Endothelial cell of umbilical vein (primary cell): ENCODE measurements around the gene ZMIZ2. TPM values are rescaled to one million over a fixed set of nuclear protein-coding genes. Genes with fewer than 3 reads are reported as not detected.
"Not testable (repeated sequence)": the region's sequence is repeated elsewhere in the genome, so short reads cannot be mapped to it uniquely, and the experiment has no call there.

Source experiments
- BruUV-seq: library from RNA; stranded (reverse); fragments of 400-500 nt; replicated peaks from 2 replicates; lab custom pipeline; 2021; lab: Mats Ljungman, UMichigan
- CTCF ChIA-PET: fragments of 300-600, 350-600 bp; sonication (Branson Sonifier 250); formaldehyde crosslinking; loops from one replicate; lab custom pipeline; 2021; ENCODE audit warnings: antibody characterized with exemption, inconsistent platforms; lab: Charles Lee
- POLR2A ChIA-PET: fragments of 300-600, 350-600 bp; sonication (Branson Sonifier 250); formaldehyde crosslinking; loops from one replicate; lab custom pipeline; 2021; ENCODE audit warnings: antibody characterized with exemption, inconsistent platforms; lab: Charles Lee
- DNase-seq: peaks from one replicate; pipeline ENCODE4 v3.0.0-alpha.2; 2011; ENCODE audit warnings: low read depth, low spot score
- FAIRE-seq: peaks from 2 replicates; lab custom pipeline; 2011; peaks lifted over from hg19 to GRCh38; lab: Jason Lieb, UNC
- H2AFZ ChIP-seq: 2 replicates; pipeline ENCODE4 v1.6.0; 2012; ENCODE audit warnings: low read depth, low read length, control low read depth, inconsistent platforms
- H3K27ac ChIP-seq: 2 replicates; pipeline ENCODE4 v1.5.1; 2011; ENCODE audit warnings: low read depth, mild to moderate bottlenecking, control low read depth, low read length, moderate library complexity; ENCODE audit not compliant: insufficient read depth
- H3K27me3 ChIP-seq, 2 experiments: 2 replicates each; pipeline versions ENCODE4 v1.6.0 to v1.6.1; 2011; ENCODE audit warnings: low read length in 2 of 2, mixed read lengths in 1 of 2; ENCODE audit not compliant: control insufficient read depth in 2 of 2, insufficient read depth in 2 of 2
- H3K36me3 ChIP-seq, 2 experiments: 2 replicates in 1 of 2; 3 replicates in 1 of 2; pipeline ENCODE4 v1.5.1; 2011; ENCODE audit warnings: low read length in 2 of 2, mild to moderate bottlenecking in 1 of 2, moderate library complexity in 1 of 2; ENCODE audit not compliant: control insufficient read depth in 2 of 2, insufficient read depth in 2 of 2; ENCODE audit errors: extremely low read depth in 1 of 2
- H3K4me1 ChIP-seq: 3 replicates; pipeline ENCODE4 v1.5.1; 2011; ENCODE audit warnings: mild to moderate bottlenecking, low read length; ENCODE audit not compliant: control insufficient read depth, insufficient read depth; ENCODE audit errors: extremely low read depth
- H3K4me2 ChIP-seq: 2 replicates; pipeline ENCODE4 v1.6.1; 2011; ENCODE audit warnings: low read length, control low read depth, mixed read lengths; ENCODE audit not compliant: insufficient read depth
- H3K4me3 ChIP-seq, 3 experiments: fragments of 200-600 bp in 1 of 3; sonication (generic), shearing (Covaris generic) in 1 of 3; replicated peaks in 1 of 3; 2 replicates each; pipeline ENCODE4 v1.5.1; 2011 to 2016; ENCODE audit warnings: control low read depth in 3 of 3, low read length in 3 of 3, mild to moderate bottlenecking in 2 of 3, inconsistent platforms in 1 of 3, low read depth in 1 of 3, moderate library complexity in 1 of 3; ENCODE audit not compliant: insufficient read depth in 1 of 3
- H3K79me2 ChIP-seq: 2 replicates; pipeline ENCODE4 v1.6.0; 2012; ENCODE audit warnings: low read length, inconsistent platforms; ENCODE audit not compliant: control insufficient read depth, insufficient read depth
- H3K9ac ChIP-seq: replicated peaks from 2 replicates; pipeline ENCODE3; 2011; ENCODE audit warnings: low read length, control low read depth; ENCODE audit not compliant: insufficient read depth; ENCODE audit errors: extremely low read depth
- H3K9me1 ChIP-seq: replicated peaks from 3 replicates; pipeline ENCODE4 v1.6.0; 2011; ENCODE audit warnings: mild to moderate bottlenecking, low read length; ENCODE audit not compliant: control insufficient read depth, insufficient read depth; ENCODE audit errors: extremely low read depth
- H3K9me3 ChIP-seq: replicated peaks from 2 replicates; pipeline ENCODE4 v1.5.1; 2012; ENCODE audit warnings: low read length, inconsistent platforms; ENCODE audit not compliant: control insufficient read depth, insufficient read depth
- H4K20me1 ChIP-seq: replicated peaks from 2 replicates; pipeline ENCODE3; 2011; ENCODE audit warnings: mild to moderate bottlenecking, low read length; ENCODE audit not compliant: control insufficient read depth, insufficient read depth; ENCODE audit errors: extremely low read depth
- CTCF ChIP-seq, 2 donors: IDR thresholded peaks; 1 replicate in 1 of 2; 2 replicates in 1 of 2; pipeline ENCODE4 v1.5.1; 2011; ENCODE audit warnings: low read length in 2 of 2, mild to moderate bottlenecking in 2 of 2, moderate library complexity in 2 of 2, control low read depth in 1 of 2, inconsistent platforms in 1 of 2, low read depth in 1 of 2; ENCODE audit not compliant: insufficient read depth in 1 of 2; ENCODE audit errors: extremely low read depth in 1 of 2
- EZH2 ChIP-seq: IDR thresholded peaks from 2 replicates; pipeline ENCODE4 v1.6.1; 2012; ENCODE audit warnings: borderline replicate concordance, low read depth, mild to moderate bottlenecking, moderate library complexity, low read length, inconsistent platforms; ENCODE audit not compliant: severe bottlenecking
- FOS ChIP-seq: IDR thresholded peaks from 2 replicates; pipeline ENCODE4 v1.6.1; 2011; ENCODE audit warnings: mild to moderate bottlenecking, low read length, moderate library complexity, borderline replicate concordance; ENCODE audit not compliant: insufficient read depth
- GATA2 ChIP-seq: IDR thresholded peaks from 2 replicates; pipeline ENCODE4 v1.7.0; 2011; ENCODE audit warnings: low read depth, mild to moderate bottlenecking, moderate library complexity, mixed read lengths, low read length; ENCODE audit not compliant: insufficient read length, insufficient read depth
- JUN ChIP-seq: IDR thresholded peaks from 2 replicates; pipeline ENCODE4 v1.6.1; 2011; ENCODE audit warnings: borderline replicate concordance, low read depth; ENCODE audit not compliant: insufficient read length, insufficient read depth
- MAX ChIP-seq: IDR thresholded peaks from 2 replicates; pipeline ENCODE4 v1.6.1; 2011; ENCODE audit not compliant: insufficient read depth, insufficient read length
- MYC ChIP-seq: IDR thresholded peaks from one replicate; pipeline ENCODE4 v1.6.1; 2011; ENCODE audit warnings: mild to moderate bottlenecking, low read depth, low read length
- POLR2A ChIP-seq: IDR thresholded peaks from 2 replicates; pipeline ENCODE4 v1.6.1; 2012; ENCODE audit warnings: low read depth, mild to moderate bottlenecking, control low read depth, low read length
- POLR2AphosphoS5 ChIP-seq: IDR thresholded peaks from 2 replicates; pipeline ENCODE4 v1.6.1; 2012; ENCODE audit warnings: low read depth, mild to moderate bottlenecking, control low read depth, low read length, moderate library complexity; ENCODE audit not compliant: insufficient read depth
- dilution Hi-C: fragments of 300-500 bp; cut with MboI; formaldehyde crosslinking; loops from one replicate; pipeline ENCODE4 v1.15.0; 2019; ENCODE audit warnings: low sequenced_read_pairs; ENCODE audit not compliant: extremely low pct_ligation_motif_present
- intact Hi-C: fragments of 100-400 bp; cut with micrococcal nuclease; formaldehyde crosslinking; loops from one replicate; pipeline ENCODE4 v1.10.0; 2022
- polyA plus RNA-seq, 4 experiments: library from polyadenylated mRNA; depleted of rRNA in 3 of 4; stranded (reverse) in 3 of 4; unstranded in 1 of 4; fragments of >200 nt; gene quantifications; 2 replicates each; pipeline versions ENCODE4 v1.2.1 to v1.2.3, GENCODE V29; 2011 to 2012; ENCODE audit warnings: missing spikeins in 1 of 4
- total RNA-seq: library from RNA; stranded (reverse); gene quantifications from 2 replicates; pipeline ENCODE4 v1.2.3, GENCODE V29; 2021

Gene ZMIZ2
- total and polyA plus RNA-seq, 2 donors (not counting 3 experiments of a cell fraction or from before 2014, with no cell fraction given) = 30.6 to 87.5 TPM

GRCh38 chr7:44729949-44730590 is 18.6 kb upstream of the ZMIZ2 start:
- no TSS peak for BruUV-seq
- Histone ChIP-seq H3K79me2 (no peaks in the 10 kb centered on the region), H3K36me3 (no peaks in the 10 kb centered on the region), H3K9ac (no peak overlapping the region), H3K27me3 (no peaks in the 10 kb centered on the region), H3K9me3 (no peaks in the 10 kb centered on the region), H3K4me2 (no peak overlapping the region), H2AFZ (peak overlapping the region; percentile 4), H3K9me1 (no peaks in the 10 kb centered on the region), H3K4me3 (no peak overlapping the region), H3K4me1 (peaks cover 27% of the 10 kb centered on the region), H4K20me1 (no peaks in the 10 kb centered on the region), H3K27ac (no peak overlapping the region)
- ChIA-PET POLR2A (no interaction called here), CTCF (no interaction called here)
- intact Hi-C loops = no loop called here
- dilution Hi-C loops = no loop called here
- DNase-seq (no peak), FAIRE-seq (no peak)
- TF ChIP-seq EZH2 (no peak), FOS (no peak), GATA2 (no peak), MYC (no peak), MAX (no peak), POLR2A (no peak), POLR2AphosphoS5 (no peak), JUN (no peak), CTCF (IDR thresholded peaks at IDR 0.05; ENCODE audit: extremely low read depth in 1 of 2, insufficient read depth in 1 of 2, low read depth in 1 of 2, low read length in 2 of 2) (no peak)

- H3K4me2 ChIP-seq, H3K9ac ChIP-seq, H3K4me3 ChIP-seq, BruUV-seq, FAIRE-seq, H3K27me3 ChIP-seq, H3K27ac ChIP-seq, H3K9me1 ChIP-seq, H3K36me3 ChIP-seq, intact Hi-C loops, H4K20me1 ChIP-seq, H3K79me2 ChIP-seq, H2AFZ ChIP-seq, dilution Hi-C loops, H3K9me3 ChIP-seq, DNase-seq: not testable (repeated sequence)
- CTCF ChIA-PET = interaction anchor here (0.7 to 1.0 kb wide), 3 partner anchors 15 to 121 kb away, joined by 3 read pairs; no protein-coding TSS in a partner anchor
- POLR2A ChIA-PET = interaction anchor here (0.7 kb wide), 1 partner anchor 32 kb away, joined by 5 read pairs; no protein-coding TSS in a partner anchor
- peaks cover 25% of the 10 kb centered on the region for H3K4me1 ChIP-seq
These were observed 15.7 kb upstream of the ZMIZ2 start for GRCh38 chr7:44732971-44733370.
